Measurements from ENCODE around the gene ZNF697.
A peak's percentile ranks its signal among the peaks of the same experiment; 100 is the strongest.
"Not testable (repeated sequence)": the region's sequence is repeated elsewhere in the genome, so short reads cannot be mapped to it uniquely, and the experiment has no call there.

The ZNF697 gene

GRCh38 chr1:119626841-119627240 lies 21.2 kb downstream of the ZNF697 start:
- peak; percentile 28 to 76 for DNase-seq

GRCh38 chr1:119626011-119626545 lies 22.0 kb downstream of the ZNF697 start:
- no peak for DNase-seq

GRCh38 chr1:119623678-119624077 lies 24.4 kb downstream of the ZNF697 start:
- DNase-seq, result no peak

GRCh38 chr1:119623193-119623515 lies 24.9 kb downstream of the ZNF697 start:
- no peak for DNase-seq

- DNase-seq, result no peak
Observed at GRCh38 chr1:119622311-119623192, 25.5 kb downstream of the ZNF697 start.

GRCh38 chr1:119621705-119622104 lies 26.4 kb downstream of the ZNF697 start:
- no peak for DNase-seq

- no peak for DNase-seq
Observed at GRCh38 chr1:119617751-119618691, 30.0 kb downstream of the ZNF697 start.

GRCh38 chr1:119616748-119617147 lies 31.3 kb downstream of the ZNF697 start:
- not testable (repeated sequence) for DNase-seq

GRCh38 chr1:119615100-119615499 lies 33.0 kb downstream of the ZNF697 start:
- DNase-seq, result not testable (repeated sequence)

- peak; percentile 84 to 90 for DNase-seq
Observed at GRCh38 chr1:119613769-119614720, 34.0 kb downstream of the ZNF697 start.

GRCh38 chr1:119611701-119612113 lies 36.4 kb downstream of the ZNF697 start:
- DNase-seq, result peak in 1 of 2 experiments; percentile 46

- DNase-seq, result not testable (repeated sequence)
Observed at GRCh38 chr1:119608816-119609215, 39.2 kb downstream of the ZNF697 start.

- DNase-seq, result not testable (repeated sequence)
Observed at GRCh38 chr1:119607087-119607807, 40.8 kb downstream of the ZNF697 start.

GRCh38 chr1:119606394-119606793 lies 41.7 kb downstream of the ZNF697 start:
- no peak for DNase-seq

- DNase-seq, result no peak
Observed at GRCh38 chr1:119605686-119606085, 42.4 kb downstream of the ZNF697 start.

- DNase-seq, result peak in 1 of 2 experiments; percentile 4
Observed at GRCh38 chr1:119605080-119605479, 43.0 kb downstream of the ZNF697 start.

GRCh38 chr1:119603695-119604094 lies 44.4 kb downstream of the ZNF697 start:
- no peak for DNase-seq

GRCh38 chr1:119603241-119603640 lies 44.8 kb downstream of the ZNF697 start:
- not testable (repeated sequence) for DNase-seq

GRCh38 chr1:119602789-119603188 lies 45.3 kb downstream of the ZNF697 start:
- DNase-seq, result not testable (repeated sequence)

- no peak for DNase-seq
Observed at GRCh38 chr1:119602169-119602568, 45.9 kb downstream of the ZNF697 start.

GRCh38 chr1:119600976-119601375 lies 47.1 kb downstream of the ZNF697 start:
- no peak for DNase-seq

Measured in NCI-H446 (cell line).